Mammary epithelial cell (primary cell): ENCODE measurements around the gene PTGER1.

Source experiments
- CTCF ChIP-seq, 2 donors: IDR thresholded peaks in 1 of 2; conservative IDR thresholded peaks in 1 of 2; 2 replicates each; pipeline ENCODE4 v1.5.1; 2011 to 2012; ENCODE audit warnings: inconsistent platforms in 2 of 2, low read length in 2 of 2, mild to moderate bottlenecking in 2 of 2, control low read depth in 1 of 2, low read depth in 1 of 2; ENCODE audit not compliant: insufficient read depth in 1 of 2; ENCODE audit errors: extremely low read depth in 1 of 2
- EZH2 ChIP-seq: IDR thresholded peaks from 2 replicates; pipeline ENCODE4 v1.6.1; 2012; ENCODE audit warnings: low read length, inconsistent platforms, borderline replicate concordance

DNA sequence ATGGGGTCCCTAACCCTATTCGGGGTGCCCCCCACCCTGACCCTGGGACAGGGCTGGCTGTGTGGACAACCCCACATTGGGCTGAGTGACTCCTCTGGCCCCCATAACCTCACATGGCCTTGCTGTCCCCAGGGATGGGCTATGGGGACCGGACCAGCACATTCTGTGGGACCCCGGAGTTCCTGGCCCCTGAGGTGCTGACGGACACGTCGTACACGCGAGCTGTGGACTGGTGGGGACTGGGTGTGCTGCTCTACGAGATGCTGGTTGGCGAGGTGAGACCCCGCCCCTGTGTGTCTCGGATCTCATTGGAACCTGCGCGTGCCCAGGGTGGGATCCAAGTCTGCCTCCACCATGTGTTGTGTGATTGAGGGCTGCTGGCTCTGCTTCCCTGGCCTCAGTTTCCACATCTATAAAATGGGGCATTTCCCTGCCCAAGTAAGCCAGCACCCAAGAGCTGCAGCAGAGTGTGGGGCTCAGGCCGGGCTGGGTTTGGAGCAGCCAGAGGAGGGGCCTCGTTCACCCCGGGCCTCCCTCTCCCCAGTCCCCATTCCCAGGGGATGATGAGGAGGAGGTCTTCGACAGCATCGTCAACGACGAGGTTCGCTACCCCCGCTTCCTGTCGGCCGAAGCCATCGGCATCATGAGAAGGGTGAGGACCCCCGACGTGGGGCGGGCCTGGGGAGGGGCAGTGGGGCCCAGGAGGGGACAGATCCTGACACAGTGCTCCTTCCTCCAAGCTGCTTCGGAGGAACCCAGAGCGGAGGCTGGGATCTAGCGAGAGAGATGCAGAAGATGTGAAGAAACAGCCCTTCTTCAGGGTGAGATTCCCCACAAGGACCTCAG lies 4.9 kb downstream of the PTGER1 start:
- TF ChIP-seq CTCF (conservative IDR thresholded peaks at IDR 0.05 in 1 of 2, IDR thresholded peaks at IDR 0.05 in 1 of 2; ENCODE audit: extremely low read depth in 1 of 2, insufficient read depth in 1 of 2, low read depth in 1 of 2, low read length in 2 of 2) (no peak), EZH2 (no peak)
